Activated CD8-positive, alpha-beta memory T cell treated with anti-CD3 and anti-CD28 coated beads, Interleukin-2, amount 50 U/mL, for 24 hours (primary cell): ENCODE results near the gene NBDY.

Experiments
- DNase-seq: peaks from one replicate; pipeline ENCODE4 v3.0.0-alpha.2; 2020; ENCODE audit errors: extremely low read depth

NBDY gene

DNA sequence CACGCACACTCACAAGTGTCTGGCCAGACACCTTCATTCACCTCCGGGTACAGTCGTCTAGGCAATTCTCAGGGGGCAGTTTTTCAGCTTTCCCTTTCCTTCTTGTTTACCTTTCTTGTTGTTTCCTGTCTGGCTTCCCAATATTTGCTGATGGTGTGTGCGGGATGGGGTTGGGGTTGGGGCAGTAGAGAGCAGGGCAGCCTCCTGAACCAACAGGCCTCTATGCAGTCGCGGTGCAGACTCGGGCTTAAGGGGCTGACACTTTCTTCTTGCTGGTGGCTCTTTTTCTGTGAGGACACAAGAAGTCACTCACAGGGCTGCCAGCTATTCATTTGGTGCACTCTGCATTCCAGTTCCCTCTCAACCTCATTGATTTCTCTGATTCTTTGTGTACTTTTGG is 56.4 kb downstream of the NBDY start:
- no peak for DNase-seq

DNA sequence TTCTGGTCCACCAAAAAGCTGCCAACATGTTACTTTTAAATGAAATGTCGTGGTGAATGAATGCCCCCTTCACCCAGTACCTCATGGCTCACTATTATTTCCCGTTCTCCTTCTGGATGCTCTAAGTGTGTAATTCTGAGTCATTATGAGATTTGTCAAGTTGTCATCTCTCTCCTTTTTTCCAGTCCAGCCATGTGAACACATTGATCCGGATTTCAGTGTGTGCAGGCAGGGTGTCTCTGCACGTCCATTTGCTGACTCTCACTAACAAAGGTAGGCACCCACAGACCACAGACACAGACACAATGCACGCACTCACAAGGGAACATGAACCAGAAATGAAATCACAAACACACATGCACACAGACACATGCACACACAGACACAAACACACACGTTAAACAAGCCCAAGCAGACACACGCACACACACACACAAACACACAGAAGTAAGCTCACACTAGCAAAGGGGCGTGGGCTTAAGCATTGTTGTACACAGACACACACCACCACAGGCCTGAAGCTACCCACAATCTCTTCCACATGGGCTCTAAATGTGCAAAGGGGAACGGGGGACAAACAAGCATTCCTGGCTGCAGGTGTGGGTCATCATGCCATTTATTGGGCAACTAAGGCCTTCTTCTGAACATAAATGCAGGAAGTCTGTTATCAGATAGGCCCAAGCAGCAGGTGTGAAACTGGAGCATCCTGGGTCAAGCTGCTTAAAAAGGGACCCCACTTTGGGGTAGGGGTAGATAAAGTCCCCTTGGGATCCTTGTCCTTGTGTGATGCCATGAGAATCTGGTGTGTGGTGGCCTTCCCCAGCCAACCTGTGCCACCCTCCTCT is 58.1 kb downstream of the NBDY start:
- DNase-seq = no peak

DNA sequence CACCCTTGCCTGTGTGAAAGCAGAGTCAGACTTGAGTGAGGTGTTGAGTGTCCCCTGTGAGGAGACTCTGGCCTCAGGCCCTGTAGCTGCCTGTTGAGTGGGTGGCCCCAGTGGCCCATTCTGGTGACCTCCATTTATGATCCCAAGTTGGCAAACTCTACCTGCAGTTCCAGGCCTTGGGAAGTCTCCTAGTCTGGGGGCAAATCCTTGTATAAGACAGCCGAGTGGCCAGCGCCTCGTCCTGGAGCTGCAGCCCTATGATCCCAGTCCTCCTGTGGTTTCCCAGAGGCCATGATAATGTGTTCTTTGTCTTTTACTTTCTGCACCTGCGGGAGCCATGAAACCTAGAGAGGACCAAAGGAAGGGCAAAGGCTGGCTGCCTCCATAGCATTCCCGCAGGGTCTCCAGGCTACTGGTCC is 58.7 kb downstream of the NBDY start:
- no peak for DNase-seq

- no peak for DNase-seq
Measured at GRCh38 chrX:56788229-56788628, 59.2 kb downstream of the NBDY start.

- DNase-seq = no peak
Measured at GRCh38 chrX:56788717-56789122, 59.7 kb downstream of the NBDY start.

GRCh38 chrX:56789518-56790070 is 60.6 kb downstream of the NBDY start:
- DNase-seq = no peak

- DNase-seq = no peak
Measured at GRCh38 chrX:56790778-56791177, 61.7 kb downstream of the NBDY start.

- DNase-seq = no peak
Measured at GRCh38 chrX:56791456-56791855, 62.4 kb downstream of the NBDY start.

GRCh38 chrX:56792270-56793111 is 63.4 kb downstream of the NBDY start:
- no peak for DNase-seq

DNA sequence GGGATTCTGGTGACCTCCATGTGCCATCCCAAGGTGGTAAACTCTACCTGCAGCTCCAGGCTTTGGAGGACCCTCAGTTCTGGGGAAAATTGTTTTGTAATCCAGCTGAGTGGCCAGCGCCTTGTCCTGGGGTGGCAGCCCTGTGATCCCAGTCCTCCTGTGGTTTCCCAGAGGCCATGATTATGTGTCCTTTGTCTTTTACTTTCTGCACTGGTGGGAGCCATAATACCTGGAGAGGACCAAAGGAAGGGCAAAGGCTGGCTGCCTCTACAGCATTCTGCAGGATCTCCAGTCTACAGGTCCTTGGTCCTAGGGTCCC is 64.0 kb downstream of the NBDY start:
- DNase-seq = no peak

- no peak for DNase-seq
Measured at GRCh38 chrX:56793521-56794320, 64.7 kb downstream of the NBDY start.

- no peak for DNase-seq
Measured at GRCh38 chrX:56794404-56795230, 65.6 kb downstream of the NBDY start.

DNA sequence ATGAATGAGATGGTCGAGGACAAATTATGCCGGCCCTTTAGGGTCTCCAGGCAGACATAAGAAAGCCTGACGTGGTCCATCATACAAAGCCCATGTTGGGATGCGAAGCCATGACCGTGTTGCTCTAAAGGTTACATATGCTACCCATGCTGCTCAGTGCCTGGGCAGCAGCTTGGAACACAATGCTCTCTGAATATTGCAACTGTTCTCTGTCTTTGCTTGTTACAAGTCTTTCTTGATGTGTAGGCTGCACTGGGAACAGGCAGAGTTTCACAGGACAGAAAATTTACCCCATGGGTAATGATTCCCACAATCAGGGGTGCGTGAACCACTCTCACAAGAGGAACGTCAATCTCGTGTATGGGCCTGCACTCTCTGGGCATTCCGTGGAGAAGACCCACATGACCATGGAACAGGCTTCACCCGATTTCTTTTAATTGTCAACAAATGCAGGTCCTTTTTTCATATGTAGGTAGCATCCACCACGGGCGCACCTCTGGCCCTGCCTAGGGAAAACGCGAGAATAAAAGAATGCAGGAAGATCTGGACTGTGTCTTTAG is 66.3 kb downstream of the NBDY start:
- DNase-seq = no peak

DNA sequence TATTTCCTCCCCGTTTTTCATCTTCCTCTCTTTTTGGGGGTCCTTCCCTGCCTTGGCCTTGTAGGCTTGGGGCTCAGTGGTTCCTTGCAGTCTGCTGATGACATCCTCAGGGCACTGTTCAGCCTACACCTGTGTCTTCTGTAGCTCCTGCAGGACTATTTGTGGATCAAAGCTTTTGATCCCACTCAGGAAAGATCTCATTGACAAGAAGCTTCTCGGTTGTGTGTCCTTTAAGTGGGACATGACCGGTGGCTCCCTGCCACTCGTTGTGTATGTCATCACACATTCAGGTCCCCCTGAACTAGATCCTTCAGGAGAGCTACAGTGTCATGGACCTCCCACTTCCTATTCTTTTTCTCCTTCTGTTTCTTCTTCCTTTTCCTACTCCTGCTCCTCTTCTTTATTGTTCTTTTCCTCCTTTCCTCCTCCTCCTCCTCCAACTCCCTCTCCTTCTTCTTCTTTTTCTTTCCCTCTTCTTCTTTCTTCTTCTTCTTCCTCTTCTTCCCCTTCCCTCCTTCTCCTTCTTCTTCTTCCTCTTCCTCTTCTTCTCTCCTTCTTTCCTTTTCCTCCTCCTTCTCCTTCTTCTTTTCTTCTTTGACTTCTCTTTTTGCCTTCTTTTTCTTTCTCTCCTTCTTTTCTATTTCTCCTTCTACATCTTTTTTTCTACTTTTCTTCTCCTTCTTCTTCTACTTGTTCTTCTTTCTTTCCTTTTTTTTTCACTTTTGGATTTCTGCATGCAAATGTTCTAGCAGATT is 67.8 kb downstream of the NBDY start:
- no peak for DNase-seq

DNA sequence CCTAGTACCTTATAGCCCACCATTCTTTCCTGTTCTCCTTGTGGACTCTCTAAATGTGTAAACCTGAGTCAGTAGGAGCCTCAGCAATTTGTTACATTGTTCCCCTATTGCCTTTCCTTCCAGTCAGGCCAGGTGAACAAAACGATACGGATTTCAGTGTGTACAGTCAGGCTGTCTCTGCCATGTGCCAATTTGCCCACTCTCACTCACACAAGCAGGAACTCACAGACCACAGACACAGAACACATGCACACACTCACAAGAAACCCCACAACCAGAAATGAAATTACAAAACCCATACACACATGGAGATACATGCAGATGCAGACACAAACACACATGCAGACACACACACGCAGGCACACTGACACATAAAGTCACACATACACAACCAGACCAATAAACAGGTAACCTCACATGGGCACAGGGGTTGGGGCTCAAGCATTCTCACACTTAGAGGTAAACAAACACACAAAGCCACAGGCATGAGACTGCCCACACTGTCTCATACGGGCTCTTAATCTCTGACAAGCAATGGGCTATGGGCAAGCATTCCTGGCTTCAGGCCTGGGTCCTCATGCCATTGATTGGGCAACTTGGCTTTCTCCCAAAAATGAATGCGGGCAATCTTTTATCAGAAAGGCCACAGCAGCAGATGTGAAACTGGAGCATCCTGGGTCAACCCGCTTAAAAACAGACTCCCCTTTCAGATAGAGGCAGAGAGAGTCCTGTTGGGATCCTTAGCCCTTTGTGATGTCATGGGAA is 68.7 kb downstream of the NBDY start:
- DNase-seq = no peak

- no peak for DNase-seq
Measured at GRCh38 chrX:56798339-56798711, 69.3 kb downstream of the NBDY start.

GRCh38 chrX:56798866-56799758 is 70.1 kb downstream of the NBDY start:
- DNase-seq = no peak

- no peak for DNase-seq
Measured at GRCh38 chrX:56800307-56800706, 71.3 kb downstream of the NBDY start.
